HEK293 (cell line): ENCODE measurements around the gene PAQR7.
A peak's percentile ranks its signal among the peaks of the same experiment; 100 is the strongest.

Experiments used
- ATF2 ChIP-seq: fragments of 450-650 bp; formaldehyde crosslinking; IDR thresholded peaks from 2 replicates; pipeline ENCODE4 v1.5.1; 2016; ENCODE audit warnings: missing biosample characterization, missing genetic modification characterization, low read depth
- CTCF ChIP-seq: fragments of 450-650 bp; formaldehyde crosslinking; IDR thresholded peaks from 2 replicates; pipeline ENCODE4 v1.5.1; 2016; ENCODE audit warnings: missing biosample characterization, missing genetic modification characterization
- GLI2 ChIP-seq: fragments of 450-650 bp; formaldehyde crosslinking; IDR thresholded peaks from 2 replicates; pipeline ENCODE4; 2017; ENCODE audit warnings: missing biosample characterization, missing genetic modification characterization, low read depth, borderline replicate concordance
- GLI4 ChIP-seq: fragments of 450-650 bp; formaldehyde crosslinking; IDR thresholded peaks from 2 replicates; pipeline ENCODE4 v1.5.1; 2016; ENCODE audit warnings: missing biosample characterization, missing genetic modification characterization
- HIC1 ChIP-seq: fragments of 450-650 bp; formaldehyde crosslinking; IDR thresholded peaks from 2 replicates; pipeline ENCODE4 v1.5.1; 2016; ENCODE audit warnings: missing biosample characterization, missing genetic modification characterization
- INSM2 ChIP-seq: fragments of 450-650 bp; formaldehyde crosslinking; IDR thresholded peaks from 2 replicates; pipeline ENCODE4 v1.5.1; 2016; ENCODE audit warnings: missing biosample characterization, missing genetic modification characterization
- KLF16 ChIP-seq: fragments of 450-650 bp; formaldehyde crosslinking; IDR thresholded peaks from 2 replicates; pipeline ENCODE4 v1.5.1; 2017; ENCODE audit warnings: missing biosample characterization, missing genetic modification characterization
- MEIS1 ChIP-seq: sonication (generic); formaldehyde crosslinking; IDR thresholded peaks from 2 replicates; pipeline ENCODE4 v1.8.1; 2022; ENCODE audit warnings: missing genetic modification reagents, mild to moderate bottlenecking, borderline replicate concordance
- OSR2 ChIP-seq: fragments of 450-650 bp; formaldehyde crosslinking; IDR thresholded peaks from 2 replicates; pipeline ENCODE4 v1.5.1; 2016; ENCODE audit warnings: missing biosample characterization, missing genetic modification characterization
- PRDM4 ChIP-seq: fragments of 450-650 bp; formaldehyde crosslinking; IDR thresholded peaks from 2 replicates; pipeline ENCODE4 v1.5.1; 2017; ENCODE audit warnings: missing biosample characterization, missing genetic modification characterization
- PRDM6 ChIP-seq: fragments of 450-650 bp; formaldehyde crosslinking; IDR thresholded peaks from 2 replicates; pipeline ENCODE4 v1.5.1; 2017; ENCODE audit warnings: missing biosample characterization, missing genetic modification characterization
- SP7 ChIP-seq: fragments of 450-650 bp; formaldehyde crosslinking; IDR thresholded peaks from 2 replicates; pipeline ENCODE4 v1.5.1; 2016; ENCODE audit warnings: missing biosample characterization, missing genetic modification characterization
- ZBTB7A ChIP-seq: fragments of 450-650 bp; formaldehyde crosslinking; IDR thresholded peaks from 2 replicates; pipeline ENCODE4 v1.5.1; 2016; ENCODE audit warnings: low read depth, missing biosample characterization, missing genetic modification characterization
- ZNF114 ChIP-seq: fragments of 450-650 bp; formaldehyde crosslinking; IDR thresholded peaks from 2 replicates; pipeline ENCODE4 v1.5.0; 2017; ENCODE audit warnings: missing biosample characterization, missing genetic modification characterization
- ZNF23 ChIP-seq: fragments of 450-650 bp; formaldehyde crosslinking; IDR thresholded peaks from 2 replicates; pipeline ENCODE4 v1.5.1; 2016; ENCODE audit warnings: missing biosample characterization, missing genetic modification characterization, borderline replicate concordance
- ZNF274 ChIP-seq, 2 experiments: fragments of 200-500 bp in 1 of 2; fragments of 450-650 bp in 1 of 2; sonication (Bioruptor generic) in 1 of 2; formaldehyde crosslinking in 1 of 2; IDR thresholded peaks; 2 replicates each; pipeline versions ENCODE4 v1.5.1 to v1.6.1; 2014 to 2016; ENCODE audit warnings: borderline replicate concordance in 1 of 2, inconsistent platforms in 1 of 2, low read length in 1 of 2, missing biosample characterization in 1 of 2, missing genetic modification characterization in 1 of 2
- ZNF391 ChIP-seq: fragments of 450-650 bp; formaldehyde crosslinking; IDR thresholded peaks from 2 replicates; pipeline ENCODE4 v1.5.1; 2016; ENCODE audit warnings: low read depth, missing biosample characterization, missing genetic modification characterization, borderline replicate concordance
- ZNF529 ChIP-seq: fragments of 450-650 bp; formaldehyde crosslinking; IDR thresholded peaks from 2 replicates; pipeline ENCODE4 v1.5.1; 2017; ENCODE audit warnings: missing genetic modification characterization, missing biosample characterization; ENCODE audit not compliant: insufficient replicate concordance
- ZNF654 ChIP-seq: fragments of 450-650 bp; formaldehyde crosslinking; IDR thresholded peaks from 2 replicates; pipeline ENCODE4 v1.5.1; 2016; ENCODE audit warnings: low read depth, missing biosample characterization, missing genetic modification characterization
- ZNF704 ChIP-seq: fragments of 450-650 bp; formaldehyde crosslinking; IDR thresholded peaks from 2 replicates; pipeline ENCODE4 v1.5.1; 2016; ENCODE audit warnings: missing biosample characterization, missing genetic modification characterization
- ZNF76 ChIP-seq: fragments of 450-650 bp; formaldehyde crosslinking; IDR thresholded peaks from 2 replicates; pipeline ENCODE4; 2016; ENCODE audit warnings: low read depth, missing biosample characterization, missing genetic modification characterization, borderline replicate concordance
- ZSCAN23 ChIP-seq: fragments of 450-650 bp; formaldehyde crosslinking; IDR thresholded peaks from 2 replicates; pipeline ENCODE4 v1.5.1; 2016; ENCODE audit warnings: missing biosample characterization, missing genetic modification characterization

PAQR7 gene

GRCh38 chr1:25905680-25906643 is 30.5 kb upstream of the PAQR7 start, which contains the start of gene STMN1 (continued):
- TF ChIP-seq CTCF (tag by site-specific recombination) (peak; percentile 75), GLI4 (tag by site-specific recombination) (no peak; the same call in 1 of the 2 replicates), SP7 (tag by site-specific recombination) (peak; percentile 57), MEIS1 (CRISPR knock-in tag) (no peak), ZNF114 (tag by site-specific recombination) (no peak), ZNF23 (no peak), ZNF274 (IDR thresholded peaks at IDR 0.05; ENCODE audit: low read length) (no peak), ZNF274 (tag by site-specific recombination; IDR thresholded peaks at IDR 0.05; ENCODE audit: borderline replicate concordance) (no peak), PRDM6 (tag by site-specific recombination) (no peak), ATF2 (no peak), ZNF76 (tag by site-specific recombination) (peak; percentile 91), ZNF529 (tag by site-specific recombination) (no peak), ZNF704 (tag by site-specific recombination) (no peak), OSR2 (tag by site-specific recombination) (peak; percentile 3; the same call in 1 of the 2 replicates), ZNF391 (0 out of 2 replicates have a peak, but pooled peaks have one; percentile 38), ZBTB7A (tag by site-specific recombination) (peak; percentile 91), ZNF654 (tag by site-specific recombination) (no peak), ZSCAN23 (no peak), KLF16 (peak; percentile 94), GLI2 (tag by site-specific recombination) (no peak), HIC1 (tag by site-specific recombination) (peak; percentile 89), PRDM4 (peak; percentile 44; the same call in 1 of the 2 replicates), INSM2 (tag by site-specific recombination) (0 out of 2 replicates have a peak, but pooled peaks have one; percentile 14)
